ENCODE measurements around the gene AFF1. TPM values are rescaled to one million over a fixed set of nuclear protein-coding genes. Genes with fewer than 3 reads are reported as not detected.

Gene AFF1
- total RNA-seq: 86.0 and 89.3 TPM in 2 replicates
- long read RNA-seq, partial matches to known transcripts: 18 of 38 reads
- long read RNA-seq, other reads (novel, unspliced or antisense): 19 of 38 reads

- TF ChIP-seq CTCF (IDR thresholded peaks at IDR 0.05; ENCODE audit: unreplicated experiment): peak; percentile 49
- no peaks in the 10 kb centered on the region for H3K9me3 Mint-ChIP-seq (ENCODE audit: low read depth)
- peak within 1 kb of the TSS; percentile 92 for H3K27ac Mint-ChIP-seq
- DNase-seq (ENCODE audit: low spot score, unreplicated experiment): peak; percentile 94
- no peaks in the 10 kb centered on the region for H3K27me3 Mint-ChIP-seq
- H3K36me3 Mint-ChIP-seq (ENCODE audit: insufficient read depth): no peaks in the 10 kb centered on the region
- peak within 1 kb of the TSS; percentile 89 for H3K4me3 Mint-ChIP-seq (ENCODE audit: low read depth)
- H3K4me1 Mint-ChIP-seq (ENCODE audit: low read depth): peaks cover 40% of the 10 kb centered on the region
Measured at GRCh38 chr4:86934771-86935565, at the start of gene AFF1. AFF1 (plus strand) TSS chr4:86935011; CDS start chr4:86948534, 13,523 bp downstream.

GRCh38 chr4:86890790-86891189 is 44.0 kb upstream of the AFF1 start:
- H3K9me3 Mint-ChIP-seq (ENCODE audit: low read depth): no peaks in the 10 kb centered on the region
- peak overlapping the region; percentile 100 for H3K27ac Mint-ChIP-seq
- H3K4me1 Mint-ChIP-seq (ENCODE audit: low read depth): peaks cover 4% of the 10 kb centered on the region
- peak overlapping the region; percentile 86 for H3K4me3 Mint-ChIP-seq (ENCODE audit: low read depth)
- TF ChIP-seq CTCF (IDR thresholded peaks at IDR 0.05; ENCODE audit: unreplicated experiment): no peak
- H3K27me3 Mint-ChIP-seq: no peaks in the 10 kb centered on the region
- no peak for DNase-seq (ENCODE audit: low spot score, unreplicated experiment)
- H3K36me3 Mint-ChIP-seq (ENCODE audit: insufficient read depth): peaks cover 2% of the 10 kb centered on the region

GRCh38 chr4:86891762-86892635 is 42.8 kb upstream of the AFF1 start, which contains the start of gene C4orf36:
C4orf36 (minus strand) TSS chr4:86892422; CDS start chr4:86891520, 902 bp downstream.
- Mint-ChIP-seq H3K36me3 (ENCODE audit: insufficient read depth) (peaks cover 2% of the 10 kb centered on the region), H3K4me1 (ENCODE audit: low read depth) (peaks cover 4% of the 10 kb centered on the region), H3K27ac (peak within 1 kb of the TSS; percentile 100)

GRCh38 chr4:86892636-86892960 is 42.2 kb upstream of the AFF1 start:
- Mint-ChIP-seq H3K27me3 (no peaks in the 10 kb centered on the region), H3K4me3 (ENCODE audit: low read depth) (peak overlapping the region; percentile 86), H3K27ac (peak overlapping the region; percentile 97), H3K9me3 (ENCODE audit: low read depth) (no peaks in the 10 kb centered on the region), H3K4me1 (ENCODE audit: low read depth) (peaks cover 4% of the 10 kb centered on the region), H3K36me3 (ENCODE audit: insufficient read depth) (peaks cover 2% of the 10 kb centered on the region)
- no peak for DNase-seq (ENCODE audit: low spot score, unreplicated experiment)
- TF ChIP-seq CTCF (IDR thresholded peaks at IDR 0.05; ENCODE audit: unreplicated experiment): no peak

More at GRCh38 chr4:86891762-86892635, 42.8 kb upstream of the AFF1 start, which contains the start of gene C4orf36:
- Mint-ChIP-seq H3K4me3 (ENCODE audit: low read depth) (peak within 1 kb of the TSS; percentile 86), H3K9me3 (ENCODE audit: low read depth) (no peaks in the 10 kb centered on the region), H3K27me3 (no peaks in the 10 kb centered on the region)
- DNase-seq (ENCODE audit: low spot score, unreplicated experiment): peak; percentile 76
- TF ChIP-seq CTCF (IDR thresholded peaks at IDR 0.05; ENCODE audit: unreplicated experiment): peak; percentile 18

- Mint-ChIP-seq H3K4me1 (ENCODE audit: low read depth) (peaks cover 4% of the 10 kb centered on the region), H3K27me3 (no peaks in the 10 kb centered on the region), H3K36me3 (ENCODE audit: insufficient read depth) (no peaks in the 10 kb centered on the region), H3K9me3 (ENCODE audit: low read depth) (no peaks in the 10 kb centered on the region), H3K27ac (peak overlapping the region; percentile 97), H3K4me3 (ENCODE audit: low read depth) (peak overlapping the region; percentile 86)
- no peak for TF ChIP-seq CTCF (IDR thresholded peaks at IDR 0.05; ENCODE audit: unreplicated experiment)
- no peak for DNase-seq (ENCODE audit: low spot score, unreplicated experiment)
Measured at GRCh38 chr4:86893136-86893535, 41.7 kb upstream of the AFF1 start.

Data from progenitor cell of endocrine pancreas (in vitro differentiated cells).